Calu3 (cell line): ENCODE results near the gene SMIM10L2A. TPM values are rescaled to one million over a fixed set of nuclear protein-coding genes. Genes with fewer than 3 reads are reported as not detected.

Experiments used
- BruUV-seq: library from RNA; stranded (reverse); fragments of 400-500 nt; replicated peaks from 2 replicates; lab custom pipeline; 2021; lab: Mats Ljungman, UMichigan
- CTCF ChIA-PET: fragments of 300-600 bp; sonication (Branson Sonifier 250); formaldehyde crosslinking; loops from one replicate; lab custom pipeline; 2022; ENCODE audit warnings: antibody characterized with exemption; lab: Charles Lee
- DNase-seq: peaks from one replicate; pipeline ENCODE4 v3.0.0; 2022
- H3K27ac Mint-ChIP-seq: one replicate; pipeline ENCODE4 v1.8.0; 2022; ENCODE audit warnings: mixed read lengths; ENCODE audit not compliant: unreplicated experiment
- H3K27me3 Mint-ChIP-seq: one replicate; pipeline ENCODE4 v1.8.0; 2022; ENCODE audit warnings: mixed read lengths; ENCODE audit not compliant: unreplicated experiment
- H3K36me3 Mint-ChIP-seq: one replicate; pipeline ENCODE4 v1.8.0; 2022; ENCODE audit warnings: mild to moderate bottlenecking, moderate library complexity, mixed read lengths; ENCODE audit not compliant: insufficient read depth, unreplicated experiment
- H3K4me1 Mint-ChIP-seq: one replicate; pipeline ENCODE4 v1.8.0; 2022; ENCODE audit warnings: mild to moderate bottlenecking, low read depth, mixed read lengths; ENCODE audit not compliant: unreplicated experiment
- H3K4me3 Mint-ChIP-seq: one replicate; pipeline ENCODE4 v1.8.0; 2022; ENCODE audit warnings: mild to moderate bottlenecking, low read depth, moderate library complexity, mixed read lengths; ENCODE audit not compliant: unreplicated experiment
- H3K9me3 Mint-ChIP-seq: one replicate; pipeline ENCODE4 v1.8.0; 2022; ENCODE audit warnings: low read depth, mixed read lengths; ENCODE audit not compliant: unreplicated experiment
- intact Hi-C: fragments of 100-400 bp; cut with micrococcal nuclease; formaldehyde crosslinking; loops from one replicate; pipeline ENCODE4 v1.10.0; 2022; ENCODE audit not compliant: unreplicated experiment
- total RNA-seq: library from RNA; stranded (reverse); gene quantifications from 2 replicates; pipeline ENCODE4 v1.2.3, GENCODE V29; 2022
- TF ChIP-seq, protein P1 (sequence below): fragments of 200-600 bp; IDR thresholded peaks from one replicate; pipeline ENCODE4 v1.8.0; 2022; ENCODE audit warnings: antibody characterized with exemption; ENCODE audit not compliant: unreplicated experiment

Gene SMIM10L2A
- total RNA-seq, 1 experiment from 2014 or later, result 1.2 TPM

DNA sequence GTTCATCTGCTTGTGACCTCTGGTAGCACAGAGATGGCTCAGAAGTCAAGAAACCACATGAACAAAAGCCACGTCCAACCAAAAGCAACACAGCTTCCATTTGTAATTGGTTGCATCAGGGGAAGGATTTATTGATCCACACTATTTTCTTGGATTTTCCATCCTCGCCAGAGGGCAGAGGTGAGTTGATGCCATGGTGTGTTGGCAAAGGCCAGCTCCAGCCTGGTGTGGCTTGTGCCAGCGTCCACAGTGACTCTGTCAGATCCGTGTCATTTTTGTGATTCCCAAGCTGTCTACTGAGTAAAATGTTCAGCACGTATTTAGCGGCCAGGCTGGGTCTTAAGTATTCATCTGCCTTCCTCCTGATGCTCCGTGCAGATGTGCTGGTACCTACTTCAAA is 30.0 kb upstream of the SMIM10L2A start:
- DNase-seq, result no peak
- intact Hi-C loops, result no loop called here
- peak overlapping the region; percentile 90 for H3K27ac Mint-ChIP-seq
- CTCF ChIA-PET, result no interaction called here
- no TSS peak for BruUV-seq
- H3K4me1 Mint-ChIP-seq, result peaks cover 28% of the 10 kb centered on the region
- H3K36me3 Mint-ChIP-seq, result peaks cover 11% of the 10 kb centered on the region
- no peaks in the 10 kb centered on the region for H3K9me3 Mint-ChIP-seq
- H3K27me3 Mint-ChIP-seq, result no peaks in the 10 kb centered on the region
- TF ChIP-seq, protein P1, sequence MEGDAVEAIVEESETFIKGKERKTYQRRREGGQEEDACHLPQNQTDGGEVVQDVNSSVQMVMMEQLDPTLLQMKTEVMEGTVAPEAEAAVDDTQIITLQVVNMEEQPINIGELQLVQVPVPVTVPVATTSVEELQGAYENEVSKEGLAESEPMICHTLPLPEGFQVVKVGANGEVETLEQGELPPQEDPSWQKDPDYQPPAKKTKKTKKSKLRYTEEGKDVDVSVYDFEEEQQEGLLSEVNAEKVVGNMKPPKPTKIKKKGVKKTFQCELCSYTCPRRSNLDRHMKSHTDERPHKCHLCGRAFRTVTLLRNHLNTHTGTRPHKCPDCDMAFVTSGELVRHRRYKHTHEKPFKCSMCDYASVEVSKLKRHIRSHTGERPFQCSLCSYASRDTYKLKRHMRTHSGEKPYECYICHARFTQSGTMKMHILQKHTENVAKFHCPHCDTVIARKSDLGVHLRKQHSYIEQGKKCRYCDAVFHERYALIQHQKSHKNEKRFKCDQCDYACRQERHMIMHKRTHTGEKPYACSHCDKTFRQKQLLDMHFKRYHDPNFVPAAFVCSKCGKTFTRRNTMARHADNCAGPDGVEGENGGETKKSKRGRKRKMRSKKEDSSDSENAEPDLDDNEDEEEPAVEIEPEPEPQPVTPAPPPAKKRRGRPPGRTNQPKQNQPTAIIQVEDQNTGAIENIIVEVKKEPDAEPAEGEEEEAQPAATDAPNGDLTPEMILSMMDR, result no peak
- no peak overlapping the region for H3K4me3 Mint-ChIP-seq

DNA sequence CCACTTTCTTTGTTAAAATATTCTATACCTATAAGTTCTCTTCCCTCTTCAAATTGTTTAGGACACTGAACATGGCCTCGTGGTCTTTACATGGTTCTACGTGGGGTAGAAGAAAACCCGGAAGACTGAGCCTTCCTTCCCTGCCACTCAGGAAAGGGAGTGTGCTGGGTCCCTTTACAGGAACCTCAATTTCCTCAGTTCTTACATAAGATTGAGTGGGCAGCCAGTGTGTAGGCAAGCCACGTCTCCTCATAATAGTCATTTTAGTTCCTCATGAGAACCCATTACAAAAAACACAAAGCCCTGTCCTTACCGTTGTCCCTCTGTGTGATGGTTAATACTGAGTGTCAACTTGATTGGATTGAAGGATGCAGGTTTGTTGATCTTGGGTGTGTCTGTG is 28.7 kb upstream of the SMIM10L2A start:
- Mint-ChIP-seq H3K27ac (no peak overlapping the region), H3K4me1 (peaks cover 28% of the 10 kb centered on the region), H3K27me3 (no peaks in the 10 kb centered on the region), H3K4me3 (no peak overlapping the region), H3K36me3 (peaks cover 11% of the 10 kb centered on the region), H3K9me3 (no peaks in the 10 kb centered on the region)
- intact Hi-C loops, result no loop called here
- no TSS peak for BruUV-seq
- DNase-seq, result no peak
- CTCF ChIA-PET, result no interaction called here
- TF ChIP-seq, protein P1, result no peak

DNA sequence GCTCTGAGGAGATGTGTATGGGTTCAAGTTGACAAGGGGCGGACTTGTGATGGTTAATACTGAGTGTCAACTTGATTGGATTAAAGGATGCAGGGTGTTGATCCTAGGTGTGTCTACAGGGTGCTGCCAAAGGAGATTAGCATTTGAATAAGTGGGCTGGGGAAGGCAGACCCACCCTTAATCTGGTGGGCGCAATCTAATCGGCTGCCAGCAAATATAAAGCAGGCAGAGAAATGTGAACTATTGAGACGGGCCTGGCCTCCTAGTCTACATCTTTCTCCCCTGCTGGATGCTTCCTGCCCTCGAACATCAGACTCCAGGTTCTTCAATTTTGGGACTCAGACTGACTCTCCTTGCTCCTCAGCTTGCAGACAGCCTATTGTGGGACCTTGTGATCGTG is 26.7 kb upstream of the SMIM10L2A start:
- Mint-ChIP-seq H3K4me3 (no peak overlapping the region), H3K27me3 (no peaks in the 10 kb centered on the region), H3K36me3 (peaks cover 5% of the 10 kb centered on the region), H3K9me3 (no peaks in the 10 kb centered on the region), H3K27ac (no peak overlapping the region), H3K4me1 (peaks cover 19% of the 10 kb centered on the region)
- intact Hi-C loops, result no loop called here
- DNase-seq, result no peak
- CTCF ChIA-PET, result no interaction called here
- TF ChIP-seq, protein P1, result no peak
- BruUV-seq, result no TSS peak

DNA sequence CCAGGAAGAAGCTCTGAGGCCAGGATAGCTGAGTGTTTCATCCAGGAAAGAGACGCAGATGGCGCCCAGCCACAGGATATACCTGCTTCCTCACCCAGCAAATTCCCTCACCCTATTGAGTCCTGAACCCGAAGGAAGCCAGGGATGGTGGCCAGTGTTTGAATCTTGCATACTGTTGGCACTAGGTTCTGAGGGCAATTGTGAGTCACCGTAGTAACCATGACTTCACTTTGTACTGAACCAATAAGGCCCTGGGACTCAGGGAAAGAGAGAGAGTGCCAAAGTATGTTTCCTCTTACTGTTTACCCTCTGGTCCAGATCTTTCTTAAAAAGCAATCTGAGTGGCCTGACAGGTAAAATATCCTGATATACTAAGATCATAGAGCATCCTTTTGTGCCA is 25.6 kb upstream of the SMIM10L2A start:
- TF ChIP-seq, protein P1, result no peak
- no peak overlapping the region for H3K4me3 Mint-ChIP-seq
- peak; percentile 11 for DNase-seq
- BruUV-seq, result no TSS peak
- H3K27ac Mint-ChIP-seq, result no peak overlapping the region
- H3K36me3 Mint-ChIP-seq, result peaks cover 5% of the 10 kb centered on the region
- peaks cover 8% of the 10 kb centered on the region for H3K4me1 Mint-ChIP-seq
- intact Hi-C loops, result no loop called here
- H3K9me3 Mint-ChIP-seq, result no peaks in the 10 kb centered on the region
- CTCF ChIA-PET, result no interaction called here
- H3K27me3 Mint-ChIP-seq, result no peaks in the 10 kb centered on the region
